ENCODE measurements around the gene KCNK10.

DNA sequence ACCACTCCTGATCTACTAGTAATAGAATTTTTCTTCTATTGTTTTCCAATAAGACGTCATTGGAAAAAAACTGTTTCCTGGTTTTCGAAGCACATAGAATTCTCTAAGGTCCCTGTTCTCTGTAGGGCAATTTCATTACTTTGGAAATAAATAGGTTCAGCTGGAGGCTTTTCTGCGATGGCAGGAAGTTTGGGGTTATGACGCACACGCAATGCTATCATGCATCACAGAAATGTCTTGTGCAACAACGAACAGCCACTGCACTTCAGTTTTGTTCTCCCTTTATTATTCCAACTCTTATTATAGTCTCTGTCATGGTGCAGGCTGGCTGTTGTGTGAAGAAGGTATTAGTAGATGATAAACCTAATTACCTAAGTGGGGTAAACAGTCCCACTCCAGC lies 59.0 kb downstream of the KCNK10 start:
- TF ChIP-seq, protein P1, sequence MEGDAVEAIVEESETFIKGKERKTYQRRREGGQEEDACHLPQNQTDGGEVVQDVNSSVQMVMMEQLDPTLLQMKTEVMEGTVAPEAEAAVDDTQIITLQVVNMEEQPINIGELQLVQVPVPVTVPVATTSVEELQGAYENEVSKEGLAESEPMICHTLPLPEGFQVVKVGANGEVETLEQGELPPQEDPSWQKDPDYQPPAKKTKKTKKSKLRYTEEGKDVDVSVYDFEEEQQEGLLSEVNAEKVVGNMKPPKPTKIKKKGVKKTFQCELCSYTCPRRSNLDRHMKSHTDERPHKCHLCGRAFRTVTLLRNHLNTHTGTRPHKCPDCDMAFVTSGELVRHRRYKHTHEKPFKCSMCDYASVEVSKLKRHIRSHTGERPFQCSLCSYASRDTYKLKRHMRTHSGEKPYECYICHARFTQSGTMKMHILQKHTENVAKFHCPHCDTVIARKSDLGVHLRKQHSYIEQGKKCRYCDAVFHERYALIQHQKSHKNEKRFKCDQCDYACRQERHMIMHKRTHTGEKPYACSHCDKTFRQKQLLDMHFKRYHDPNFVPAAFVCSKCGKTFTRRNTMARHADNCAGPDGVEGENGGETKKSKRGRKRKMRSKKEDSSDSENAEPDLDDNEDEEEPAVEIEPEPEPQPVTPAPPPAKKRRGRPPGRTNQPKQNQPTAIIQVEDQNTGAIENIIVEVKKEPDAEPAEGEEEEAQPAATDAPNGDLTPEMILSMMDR (IDR thresholded peaks at IDR 0.05), result no peak
- TF ChIP-seq POLR2AphosphoS5 (IDR thresholded peaks at IDR 0.05), result no peak
